GM18499 (cell line): ENCODE data around the gene SERPINB1.

ENCODE experiments used
- ATAC-seq: cut with Tn5 transposase; IDR thresholded peaks from one replicate; pipeline ENCODE4 v1.9.1; 2021; ENCODE audit warnings: moderate number of reproducible peaks; ENCODE audit not compliant: insufficient read depth, unreplicated experiment

SERPINB1 gene

DNA sequence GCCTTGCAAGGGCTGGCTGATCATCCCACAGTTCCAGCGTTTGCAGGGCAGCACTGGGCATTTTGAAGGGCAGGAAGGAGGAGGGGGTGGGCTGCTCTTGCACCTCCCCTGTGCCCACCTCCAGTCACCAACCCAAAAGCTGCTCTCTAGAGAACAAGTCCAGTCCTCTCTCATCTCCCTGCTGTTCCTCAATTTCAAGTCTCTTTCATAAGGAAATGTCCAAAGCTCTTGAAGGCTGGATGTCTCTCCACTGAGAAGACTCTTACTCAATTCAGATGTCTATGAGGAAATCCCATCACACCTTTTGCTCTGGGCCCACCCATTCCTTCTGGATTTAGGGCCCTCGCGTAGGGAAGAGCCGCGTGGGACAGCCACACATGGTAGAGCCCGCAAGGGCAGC, 44.8 kb downstream of the SERPINB1 start:
- no peak for ATAC-seq

GRCh38 chr6:2795956-2796355, 45.7 kb downstream of the SERPINB1 start:
- no peak for ATAC-seq

DNA sequence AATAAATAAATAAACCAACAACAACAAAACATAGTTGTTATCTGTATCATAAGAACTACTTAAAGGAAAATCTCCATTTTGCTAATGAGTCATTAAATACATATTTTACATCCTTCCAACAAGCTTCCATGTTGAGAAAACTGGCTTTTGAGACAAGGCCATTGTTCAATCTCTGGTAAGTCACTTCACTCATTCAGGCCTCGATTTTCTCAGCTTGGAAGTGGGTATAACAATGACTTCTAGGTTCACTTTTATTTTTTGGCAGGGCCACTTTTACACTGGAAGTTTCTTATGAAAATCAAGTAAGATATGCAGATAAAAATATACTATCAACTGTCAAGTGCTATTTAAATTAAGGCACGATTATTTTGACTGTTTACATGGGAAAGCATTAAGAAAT, 46.5 kb downstream of the SERPINB1 start:
- ATAC-seq: no peak

DNA sequence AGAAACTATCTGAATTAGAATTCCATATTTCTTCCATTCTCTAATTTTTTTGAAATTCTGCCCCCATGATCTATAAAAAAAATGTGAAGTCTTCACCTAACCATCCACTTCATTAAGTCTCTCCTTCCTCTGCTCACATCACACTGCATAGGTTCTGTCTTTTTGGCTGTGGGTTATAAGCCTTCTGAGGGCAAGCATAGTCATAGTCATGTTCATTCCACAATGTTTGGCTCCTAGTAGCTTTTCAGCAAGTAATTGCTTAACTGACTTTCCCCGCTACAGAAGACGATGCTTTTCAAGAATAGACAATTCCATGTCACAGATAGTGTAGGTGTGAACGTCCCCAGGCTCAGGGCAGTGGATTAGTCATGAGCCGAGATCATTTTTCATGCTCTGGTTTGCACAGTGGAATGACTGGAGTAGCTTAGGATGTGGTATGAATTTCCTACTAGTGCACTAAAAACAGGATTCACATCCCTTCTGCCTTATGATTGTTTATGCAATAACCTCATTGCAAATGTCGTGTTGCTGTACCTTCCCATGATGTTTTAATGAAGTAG, 47.4 kb downstream of the SERPINB1 start:
- ATAC-seq: no peak

DNA sequence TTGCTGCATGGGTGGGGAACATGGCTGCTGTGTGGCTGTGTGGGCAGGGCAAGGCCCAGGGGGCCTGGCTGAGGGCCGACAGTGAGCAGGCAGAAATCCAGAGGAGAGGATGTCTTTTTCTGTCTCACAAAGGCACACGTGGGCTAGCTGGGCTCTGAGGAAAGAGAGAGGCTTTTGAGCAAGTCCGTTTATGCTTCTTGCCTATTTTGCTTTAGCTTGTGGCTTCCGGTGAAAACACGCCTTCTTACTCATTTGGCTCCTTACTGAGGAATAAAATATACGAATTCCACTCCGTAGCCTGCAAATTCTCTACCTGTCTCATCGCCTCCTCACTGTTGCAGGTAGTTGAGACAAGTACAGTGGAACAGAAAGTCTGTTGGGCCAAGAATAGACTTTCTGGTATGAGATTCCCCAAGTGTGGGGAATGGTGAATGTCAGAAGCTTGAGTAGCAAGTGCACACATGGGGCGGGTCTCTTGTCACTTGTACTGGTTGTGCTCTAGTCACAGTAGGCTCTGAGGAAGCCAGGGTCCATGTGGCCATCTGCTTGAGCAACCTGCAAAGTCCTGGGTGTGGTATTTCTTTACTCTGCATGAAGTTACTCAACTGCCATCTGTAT, 48.0 kb downstream of the SERPINB1 start:
- no peak for ATAC-seq

GRCh38 chr6:2792330-2793110, 49.1 kb downstream of the SERPINB1 start:
- no peak for ATAC-seq

GRCh38 chr6:2791450-2791974, 50.2 kb downstream of the SERPINB1 start:
- ATAC-seq: no peak

DNA sequence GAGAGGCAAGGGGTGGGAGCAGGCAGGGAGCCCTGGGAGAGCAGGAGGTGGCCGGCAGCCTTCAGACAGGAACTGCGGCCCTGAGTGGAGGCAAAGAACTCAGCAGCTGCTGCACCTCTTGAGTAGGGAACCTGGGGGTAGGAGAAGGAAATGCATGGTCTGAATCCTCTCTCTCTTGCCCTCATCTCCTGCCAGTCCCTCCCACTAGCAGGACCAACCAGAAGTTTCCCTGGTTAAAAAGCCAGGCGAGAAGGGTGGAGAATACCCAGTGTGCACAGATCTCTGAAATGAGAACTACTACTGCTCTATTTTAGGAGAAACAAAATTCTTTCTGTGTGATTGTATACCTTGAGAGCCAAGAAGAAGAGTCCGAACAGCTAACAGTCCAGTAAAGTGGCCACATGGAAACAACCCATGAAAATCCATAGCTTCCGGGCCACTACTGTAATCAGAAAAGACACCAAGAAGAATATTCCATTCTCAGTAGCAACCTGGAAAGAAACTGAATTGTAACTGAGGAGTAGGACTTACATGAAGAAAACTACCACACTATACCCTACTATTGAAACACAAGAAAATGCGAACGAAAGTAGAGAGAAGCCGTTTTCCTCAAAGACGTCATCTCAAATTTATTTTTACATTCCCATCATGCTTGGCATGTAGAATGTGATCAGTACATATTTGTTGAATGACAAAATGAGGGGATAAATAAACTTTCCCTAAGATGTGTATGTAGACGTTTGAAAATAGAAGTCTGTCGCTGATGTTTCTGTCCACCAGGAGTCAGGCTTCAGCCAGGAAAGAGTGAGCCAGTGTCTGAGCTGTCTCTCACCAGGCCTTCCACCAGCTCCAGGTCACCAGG, 50.8 kb downstream of the SERPINB1 start:
- ATAC-seq: no peak

- ATAC-seq: no peak
Observed at GRCh38 chr6:2786269-2786668, 55.4 kb downstream of the SERPINB1 start.

DNA sequence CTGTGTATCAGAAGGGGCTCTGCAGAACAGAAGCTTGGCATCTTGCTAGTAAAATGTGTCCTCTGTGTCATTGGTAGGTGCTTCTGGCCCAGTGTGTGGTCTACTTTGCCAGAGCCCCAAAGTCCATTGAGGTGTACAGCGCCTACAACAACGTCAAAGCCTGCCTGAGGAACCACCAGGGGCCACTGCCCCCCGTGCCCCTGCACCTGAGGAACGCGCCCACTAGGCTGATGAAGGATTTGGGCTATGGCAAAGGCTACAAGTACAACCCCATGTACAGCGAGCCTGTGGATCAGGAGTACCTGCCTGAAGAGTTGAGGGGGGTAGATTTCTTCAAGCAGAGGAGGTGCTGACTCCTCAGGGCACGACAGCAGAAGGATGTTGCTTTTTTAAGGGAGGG, 56.7 kb downstream of the SERPINB1 start:
- ATAC-seq: no peak

DNA sequence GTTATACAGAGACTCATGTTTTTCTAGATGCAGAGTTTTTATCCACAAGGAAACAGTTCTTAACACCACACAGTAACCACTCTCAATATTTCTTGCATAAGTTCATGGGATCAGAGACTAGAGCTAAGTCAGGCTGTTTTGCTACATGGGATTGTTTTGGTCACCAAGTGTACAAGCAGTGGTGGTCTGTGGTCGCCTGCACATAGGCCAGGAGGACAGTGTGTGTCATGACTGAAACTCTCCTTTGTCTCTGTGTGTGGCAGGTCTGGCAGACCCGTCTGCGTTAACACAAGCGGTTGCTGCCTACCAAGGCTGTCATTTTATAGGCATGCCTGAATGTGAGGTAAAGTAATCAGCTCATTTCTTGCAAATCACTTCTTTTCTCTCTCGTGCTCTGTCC, 57.6 kb downstream of the SERPINB1 start:
- ATAC-seq: no peak

GRCh38 chr6:2783188-2783963, 58.3 kb downstream of the SERPINB1 start:
- no peak for ATAC-seq

DNA sequence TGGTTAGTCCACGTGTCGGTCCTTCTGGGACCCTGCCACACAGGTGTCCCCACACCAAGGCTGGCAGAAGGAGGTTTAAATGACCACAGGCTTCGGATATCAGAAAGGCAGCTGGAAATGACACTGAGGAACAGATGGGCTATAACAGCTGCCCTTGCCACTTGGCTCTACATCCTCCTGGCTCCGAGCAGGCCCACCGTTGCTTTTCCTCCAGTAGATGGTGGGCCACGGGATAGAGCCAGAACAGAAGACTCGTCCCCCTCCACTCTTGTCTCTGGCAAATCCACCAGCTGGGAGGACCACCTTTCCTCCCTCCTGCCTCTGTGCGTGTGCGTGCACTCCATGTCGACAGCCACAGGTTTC, 58.9 kb downstream of the SERPINB1 start:
- no peak for ATAC-seq

- no peak for ATAC-seq
Observed at GRCh38 chr6:2782356-2782708, 59.3 kb downstream of the SERPINB1 start.
